ENCODE measurements around the gene DNHD1. TPM values are rescaled to one million over a fixed set of nuclear protein-coding genes. Genes with fewer than 3 reads are reported as not detected.
"Not testable (repeated sequence)": the region's sequence is repeated elsewhere in the genome, so short reads cannot be mapped to it uniquely, and the experiment has no call there.

DNHD1 gene
- total RNA-seq, 1 donor from 2014 or later = 22.8 TPM

DNA sequence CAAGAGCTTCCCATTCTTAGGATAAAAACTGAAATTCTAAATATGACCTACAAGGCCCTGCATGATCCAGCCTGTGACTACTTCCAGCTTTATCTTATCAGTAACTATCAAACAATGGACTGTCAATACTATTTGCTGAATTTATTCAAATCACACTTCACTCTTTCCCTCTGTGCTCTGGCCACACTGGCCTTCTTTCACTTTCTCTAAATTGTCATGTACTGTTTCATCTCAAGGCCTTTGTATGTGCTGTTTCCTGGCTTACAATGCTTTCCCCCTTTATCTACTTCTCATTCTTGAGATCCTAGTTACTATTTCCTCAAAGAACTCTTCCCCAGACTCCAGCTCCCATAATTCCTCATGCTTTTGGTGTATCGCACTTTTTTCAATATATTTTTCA is 10.1 kb upstream of the DNHD1 start:
- H3K9me3 Mint-ChIP-seq = no peaks in the 10 kb centered on the region
- H3K27ac Mint-ChIP-seq = no peak overlapping the region
- no peaks in the 10 kb centered on the region for H3K27me3 Mint-ChIP-seq
- no peak for DNase-seq
- intact Hi-C loops (cut with micrococcal nuclease) = loop anchor here (5.0 kb wide), 1 partner anchor 35 kb away; no protein-coding TSS in a partner anchor
- peaks cover 31% of the 10 kb centered on the region for H3K36me3 Mint-ChIP-seq (ENCODE audit: low read depth)
- peaks cover 16% of the 10 kb centered on the region for H3K4me1 Mint-ChIP-seq
- H3K4me3 Mint-ChIP-seq = no peak overlapping the region

DNA sequence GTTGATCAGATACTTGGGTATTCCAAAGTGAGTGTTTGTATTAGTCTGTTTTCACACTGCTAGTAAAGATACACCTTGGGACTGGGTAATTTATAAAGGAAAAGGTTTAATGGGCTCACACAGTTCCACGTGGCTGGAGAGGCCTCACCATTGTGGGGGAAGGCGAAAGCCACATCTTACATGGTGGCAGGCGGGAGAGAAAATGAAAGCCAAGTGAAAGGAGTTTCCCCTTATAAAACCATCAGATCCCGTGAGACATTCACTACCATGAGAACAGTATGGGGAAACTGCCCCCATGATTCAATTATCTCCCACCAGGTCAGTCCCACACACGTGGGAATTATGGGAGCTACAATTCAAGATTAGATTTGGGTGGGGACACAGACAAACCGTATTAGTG is 8.7 kb upstream of the DNHD1 start:
- no peaks in the 10 kb centered on the region for H3K9me3 Mint-ChIP-seq
- H3K36me3 Mint-ChIP-seq (ENCODE audit: low read depth) = peaks cover 20% of the 10 kb centered on the region
- H3K27ac Mint-ChIP-seq = no peak overlapping the region
- peaks cover 5% of the 10 kb centered on the region for H3K4me1 Mint-ChIP-seq
- no peak for DNase-seq
- intact Hi-C loops (cut with micrococcal nuclease) = loop anchor here (5.0 kb wide), 1 partner anchor 34 kb away; no protein-coding TSS in a partner anchor
- H3K27me3 Mint-ChIP-seq = no peaks in the 10 kb centered on the region
- H3K4me3 Mint-ChIP-seq = no peak overlapping the region

DNA sequence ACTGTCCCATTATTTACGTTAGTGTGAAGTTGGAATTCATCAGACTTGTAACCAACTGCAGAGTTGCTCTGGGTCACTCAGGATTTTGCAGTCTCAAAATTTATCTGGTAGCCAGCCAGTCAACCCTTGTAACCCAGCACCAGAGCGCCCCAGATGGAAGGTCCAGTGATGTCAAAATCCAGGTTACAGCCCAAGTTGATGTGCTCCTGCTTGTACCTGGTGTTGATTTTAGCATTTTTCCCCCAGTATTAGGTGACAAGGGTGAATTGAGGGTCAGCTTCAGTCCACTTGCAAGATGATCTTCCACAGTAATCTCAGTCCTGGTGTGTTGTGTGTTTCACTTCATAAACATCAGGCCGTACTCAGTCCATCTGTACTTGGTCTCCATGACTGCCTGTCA is 8.3 kb upstream of the DNHD1 start:
- no peak overlapping the region for H3K27ac Mint-ChIP-seq
- no peaks in the 10 kb centered on the region for H3K9me3 Mint-ChIP-seq
- H3K4me1 Mint-ChIP-seq = peaks cover 2% of the 10 kb centered on the region
- H3K36me3 Mint-ChIP-seq (ENCODE audit: low read depth) = peaks cover 16% of the 10 kb centered on the region
- intact Hi-C loops (cut with micrococcal nuclease) = loop anchor here (5.0 kb wide), 1 partner anchor 33 kb away; no protein-coding TSS in a partner anchor
- no peaks in the 10 kb centered on the region for H3K27me3 Mint-ChIP-seq
- H3K4me3 Mint-ChIP-seq = no peak overlapping the region
- no peak for DNase-seq

DNA sequence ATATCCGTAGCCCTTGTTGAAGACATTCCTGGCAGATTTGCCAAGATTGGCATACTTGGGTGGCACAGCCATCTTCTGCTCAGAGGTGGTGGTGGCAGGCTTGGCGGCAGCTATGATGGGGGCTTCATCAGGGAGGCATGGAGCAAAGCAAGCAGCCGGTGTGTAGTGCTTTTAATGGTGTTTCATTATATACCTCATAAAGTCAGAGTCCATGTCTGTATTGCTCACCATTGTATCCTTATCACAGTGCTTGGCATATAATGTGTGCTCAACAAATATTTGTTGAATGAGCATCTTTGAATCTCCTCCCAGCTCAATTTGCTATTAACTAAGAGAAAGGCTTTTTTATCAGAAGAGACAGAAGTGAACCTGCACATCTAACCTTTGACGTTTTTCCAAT is 7.8 kb upstream of the DNHD1 start:
- intact Hi-C loops (cut with micrococcal nuclease) = loop anchor here (5.0 kb wide), 1 partner anchor 33 kb away; no protein-coding TSS in a partner anchor
- DNase-seq = no peak
- Mint-ChIP-seq H3K9me3 (no peaks in the 10 kb centered on the region), H3K36me3 (ENCODE audit: low read depth) (peaks cover 18% of the 10 kb centered on the region), H3K27ac (no peak overlapping the region), H3K4me3 (no peak overlapping the region), H3K27me3 (no peaks in the 10 kb centered on the region), H3K4me1 (peaks cover 2% of the 10 kb centered on the region)

DNA sequence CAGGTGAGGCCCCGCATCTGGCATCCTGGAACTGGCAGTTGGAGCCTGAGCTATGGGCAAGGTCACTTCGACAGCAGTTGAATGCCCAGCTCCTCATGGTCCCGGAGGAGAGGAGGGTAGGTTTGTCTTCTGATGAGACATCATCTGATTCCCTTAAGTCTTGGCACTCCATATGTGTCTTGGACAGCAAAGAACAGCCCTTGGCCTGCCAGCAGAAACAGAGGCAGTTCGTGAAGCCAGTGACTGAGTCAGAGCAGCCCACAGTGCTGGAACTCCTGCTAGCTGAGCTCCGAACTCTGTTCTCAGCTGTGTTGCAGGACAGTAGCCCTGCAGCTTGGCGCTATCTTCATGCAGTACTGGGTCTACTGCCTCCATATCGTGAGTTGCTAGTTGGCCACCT is 1.0 kb downstream of the DNHD1 start:
- DNase-seq = no peak
- intact Hi-C loops (cut with micrococcal nuclease) = no loop called here
- Mint-ChIP-seq H3K27ac (no peak overlapping the region), H3K36me3 (ENCODE audit: low read depth) (peaks cover 28% of the 10 kb centered on the region), H3K9me3 (no peaks in the 10 kb centered on the region), H3K27me3 (no peaks in the 10 kb centered on the region), H3K4me3 (no peak overlapping the region), H3K4me1 (peaks cover 7% of the 10 kb centered on the region)

DNA sequence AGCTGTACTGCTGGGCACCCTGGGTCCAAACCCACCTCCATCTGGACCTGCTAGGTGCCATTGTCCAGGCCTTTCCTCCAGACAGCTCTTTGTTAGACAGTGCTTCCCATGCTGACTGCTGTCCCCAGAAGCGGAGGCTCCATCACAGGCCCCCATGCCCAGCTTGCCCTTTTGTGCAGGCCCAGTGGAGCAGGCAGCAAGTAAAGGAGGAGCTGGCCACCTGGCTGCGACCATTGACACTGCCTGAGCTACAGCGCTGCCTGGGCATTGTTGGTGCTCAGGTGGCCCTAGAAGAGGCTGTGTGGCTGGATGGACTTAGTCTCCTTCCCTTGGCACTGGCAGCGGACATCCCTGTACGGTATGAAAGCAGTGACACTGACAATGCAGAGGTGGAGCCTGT is 1.5 kb downstream of the DNHD1 start:
- intact Hi-C loops (cut with micrococcal nuclease) = no loop called here
- peaks cover 7% of the 10 kb centered on the region for H3K4me1 Mint-ChIP-seq
- H3K4me3 Mint-ChIP-seq = no peak overlapping the region
- no peak overlapping the region for H3K27ac Mint-ChIP-seq
- H3K9me3 Mint-ChIP-seq = no peaks in the 10 kb centered on the region
- H3K27me3 Mint-ChIP-seq = no peaks in the 10 kb centered on the region
- H3K36me3 Mint-ChIP-seq (ENCODE audit: low read depth) = peaks cover 30% of the 10 kb centered on the region
- no peak for DNase-seq

DNA sequence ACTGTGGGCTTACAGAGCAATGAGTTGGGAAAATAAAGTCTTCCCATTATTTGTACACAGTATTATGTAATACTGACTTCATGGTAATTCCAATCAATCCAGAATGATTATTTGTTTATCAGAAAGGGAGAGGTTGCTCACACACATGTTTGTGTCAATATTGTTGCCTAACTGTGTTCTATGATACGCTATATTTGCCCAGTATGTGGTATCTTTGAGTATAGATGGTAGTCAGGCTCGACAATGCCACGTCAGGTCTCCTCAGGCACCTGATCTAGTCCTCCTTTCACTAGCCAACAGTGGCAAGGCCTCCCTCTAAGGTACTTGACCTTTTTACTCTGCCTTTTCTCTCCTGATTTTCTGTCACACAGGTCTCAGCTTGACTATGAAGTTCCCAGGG is 5.3 kb downstream of the DNHD1 start:
- no peak for DNase-seq
- Mint-ChIP-seq H3K9me3 (no peaks in the 10 kb centered on the region), H3K36me3 (ENCODE audit: low read depth) (peaks cover 30% of the 10 kb centered on the region), H3K4me1 (peaks cover 6% of the 10 kb centered on the region), H3K27ac (no peak overlapping the region), H3K4me3 (no peak overlapping the region), H3K27me3 (no peaks in the 10 kb centered on the region)
- intact Hi-C loops (cut with micrococcal nuclease) = no loop called here

DNA sequence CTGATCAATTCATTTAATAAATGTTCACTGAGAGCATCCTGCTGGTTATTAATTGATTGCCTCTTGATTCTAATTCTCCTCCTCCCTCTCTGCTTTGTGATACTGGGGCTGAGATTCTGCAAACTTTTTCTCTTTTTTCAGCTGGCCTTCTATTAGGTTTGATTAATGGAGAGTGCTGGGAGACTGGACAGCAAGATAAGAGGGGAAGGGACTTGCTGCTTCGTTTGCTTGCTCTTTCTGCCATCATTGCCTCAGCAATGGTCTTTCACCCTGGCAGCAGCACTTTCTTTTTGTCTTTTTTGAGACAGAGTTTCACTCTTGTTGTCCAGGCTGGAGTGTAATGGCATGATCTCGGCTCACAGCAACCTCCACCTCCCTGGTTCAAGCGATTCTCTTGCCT is 7.1 kb downstream of the DNHD1 start:
- no peak overlapping the region for H3K4me3 Mint-ChIP-seq
- peaks cover 26% of the 10 kb centered on the region for H3K36me3 Mint-ChIP-seq (ENCODE audit: low read depth)
- no peak overlapping the region for H3K27ac Mint-ChIP-seq
- DNase-seq = no peak
- H3K4me1 Mint-ChIP-seq = peaks cover 6% of the 10 kb centered on the region
- H3K9me3 Mint-ChIP-seq = no peaks in the 10 kb centered on the region
- intact Hi-C loops (cut with micrococcal nuclease) = no loop called here
- H3K27me3 Mint-ChIP-seq = no peaks in the 10 kb centered on the region

DNA sequence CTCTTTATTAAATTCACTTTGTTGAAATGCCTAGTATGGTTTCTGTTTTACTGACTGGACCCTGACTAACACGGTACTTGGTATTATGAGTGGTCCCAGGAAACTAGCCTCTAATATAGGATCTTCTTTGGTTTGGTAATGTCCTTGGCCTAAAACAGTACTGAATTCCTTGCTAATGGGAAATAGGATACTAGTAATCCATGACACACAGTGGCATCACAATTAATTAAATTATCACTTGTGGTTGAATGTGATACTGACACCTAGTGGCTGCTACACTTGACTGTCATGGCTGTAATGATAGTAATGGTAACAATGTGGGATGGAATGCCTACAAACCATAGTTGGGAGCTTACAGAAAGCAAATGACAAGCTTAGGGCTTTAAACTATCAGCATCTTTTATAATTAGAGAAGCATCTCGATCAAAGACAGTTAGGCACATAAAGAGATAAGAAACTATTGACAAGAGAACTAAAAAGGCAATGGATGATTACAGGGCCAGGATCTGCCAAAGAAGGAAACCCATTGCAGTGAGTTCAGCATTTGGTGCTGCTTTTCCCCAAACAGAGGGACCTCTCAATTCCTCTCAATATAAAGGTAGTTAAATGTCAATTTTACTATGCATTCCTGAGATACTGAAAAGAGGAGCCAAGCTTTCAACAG is 8.6 kb downstream of the DNHD1 start:
- Mint-ChIP-seq H3K4me3 (no peak overlapping the region), H3K27ac (no peak overlapping the region), H3K27me3 (no peaks in the 10 kb centered on the region), H3K9me3 (no peaks in the 10 kb centered on the region), H3K4me1 (peaks cover 6% of the 10 kb centered on the region), H3K36me3 (ENCODE audit: low read depth) (peaks cover 26% of the 10 kb centered on the region)
- intact Hi-C loops (cut with micrococcal nuclease) = loop anchor here (1.0 kb wide), 1 partner anchor 126 kb away; no protein-coding TSS in a partner anchor
- peak; percentile 70 for DNase-seq

DNA sequence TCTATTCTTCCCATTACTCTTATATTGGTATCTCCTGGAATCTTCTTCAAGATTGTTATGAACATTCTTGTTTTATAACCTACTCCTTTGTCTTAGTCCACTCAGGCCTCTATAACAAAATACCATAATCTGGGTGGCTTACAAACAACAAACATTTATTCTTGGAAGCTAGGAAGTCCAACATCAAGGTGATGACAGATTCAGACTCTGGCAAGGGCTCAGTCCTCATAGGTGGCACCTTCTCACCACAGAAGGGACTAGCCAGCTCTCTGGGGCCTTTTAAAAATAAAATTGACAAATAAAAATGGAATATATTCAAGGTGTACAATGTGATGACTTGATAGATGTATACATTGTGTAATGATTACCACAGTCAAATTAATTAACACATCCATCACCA is 19.8 kb downstream of the DNHD1 start:
- intact Hi-C loops (cut with micrococcal nuclease) = no loop called here
- Mint-ChIP-seq H3K36me3 (ENCODE audit: low read depth) (peaks cover 53% of the 10 kb centered on the region), H3K27me3 (no peaks in the 10 kb centered on the region), H3K4me3 (no peak overlapping the region), H3K4me1 (no peaks in the 10 kb centered on the region), H3K27ac (no peak overlapping the region), H3K9me3 (no peaks in the 10 kb centered on the region)
- DNase-seq = no peak

DNA sequence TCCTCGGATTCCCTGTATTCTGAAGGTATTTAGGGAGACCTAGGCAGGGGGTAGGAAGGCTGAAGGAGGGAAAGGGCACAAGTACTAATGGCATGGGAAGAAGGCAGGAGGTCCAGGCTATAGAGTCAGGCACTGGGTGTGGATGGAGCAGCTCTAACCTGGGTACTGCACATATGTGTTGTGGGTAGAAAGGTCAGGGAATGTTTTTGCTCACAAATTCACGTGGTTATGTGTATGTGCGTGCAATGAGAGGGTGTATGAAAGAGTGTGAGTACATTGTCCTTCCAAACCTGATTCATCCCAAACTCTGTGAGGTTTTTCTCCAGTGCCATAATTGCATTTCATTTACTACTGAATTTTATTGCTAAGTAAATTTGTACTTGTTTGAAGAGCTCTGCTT is 23.2 kb downstream of the DNHD1 start:
- H3K9me3 Mint-ChIP-seq = no peaks in the 10 kb centered on the region
- no peak overlapping the region for H3K4me3 Mint-ChIP-seq
- no peaks in the 10 kb centered on the region for H3K27me3 Mint-ChIP-seq
- H3K4me1 Mint-ChIP-seq = peaks cover 14% of the 10 kb centered on the region
- no peak for DNase-seq
- H3K36me3 Mint-ChIP-seq (ENCODE audit: low read depth) = peaks cover 51% of the 10 kb centered on the region
- intact Hi-C loops (cut with micrococcal nuclease) = loop anchor here (5.0 kb wide), 1 partner anchor 33 kb away; no protein-coding TSS in a partner anchor
- H3K27ac Mint-ChIP-seq = no peak overlapping the region

DNA sequence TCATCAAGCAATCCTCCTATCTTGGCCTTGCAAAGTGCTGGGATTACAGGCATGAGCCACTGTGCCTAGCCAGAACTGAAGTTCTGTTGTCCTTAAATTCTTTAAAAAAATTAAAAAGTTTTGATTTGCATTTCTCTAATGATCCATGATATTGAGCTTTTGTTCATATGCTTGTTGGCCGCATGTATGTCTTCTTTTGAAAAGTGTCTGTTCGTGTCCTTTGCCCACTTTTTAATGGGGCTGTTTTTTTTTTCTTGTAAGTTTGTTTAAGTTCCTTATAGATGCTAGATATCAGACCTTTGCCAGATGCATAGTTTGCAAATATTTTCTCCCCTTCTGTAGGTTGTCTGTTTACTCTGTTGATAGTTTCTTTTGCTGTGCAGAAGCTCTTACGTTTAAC is 24.9 kb downstream of the DNHD1 start:
- not testable (repeated sequence) for H3K9me3 Mint-ChIP-seq, DNase-seq, H3K27ac Mint-ChIP-seq, H3K4me3 Mint-ChIP-seq, H3K27me3 Mint-ChIP-seq
- Mint-ChIP-seq H3K4me1 (peaks cover 27% of the 10 kb centered on the region), H3K36me3 (ENCODE audit: low read depth) (peaks cover 45% of the 10 kb centered on the region)
- intact Hi-C loops (cut with micrococcal nuclease) = loop anchor here (5.0 kb wide), 1 partner anchor 35 kb away; no protein-coding TSS in a partner anchor

DNA sequence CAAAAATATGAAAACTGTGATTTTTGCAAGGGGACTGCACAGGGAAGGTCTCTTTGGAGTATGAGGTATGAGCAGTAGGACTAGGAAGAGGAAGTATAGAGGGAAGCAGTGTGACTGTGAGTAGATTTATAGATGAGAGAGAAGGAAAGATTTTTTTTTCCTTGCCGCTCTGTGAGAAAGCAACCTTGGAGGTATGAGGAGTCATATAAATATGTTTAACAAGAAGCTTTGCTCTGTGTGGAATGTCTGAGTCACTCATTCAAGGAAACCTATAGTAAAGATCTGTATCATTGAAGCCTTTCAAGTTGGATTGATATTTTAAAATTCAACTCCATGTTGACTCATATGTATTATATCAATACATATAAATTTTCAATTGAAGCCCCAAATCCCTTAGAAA is 26.2 kb downstream of the DNHD1 start:
- no peaks in the 10 kb centered on the region for H3K9me3 Mint-ChIP-seq
- no peak overlapping the region for H3K4me3 Mint-ChIP-seq
- intact Hi-C loops (cut with micrococcal nuclease) = loop anchor here (5.0 kb wide), 1 partner anchor 36 kb away; no protein-coding TSS in a partner anchor
- no peaks in the 10 kb centered on the region for H3K27me3 Mint-ChIP-seq
- DNase-seq = no peak
- H3K36me3 Mint-ChIP-seq (ENCODE audit: low read depth) = peaks cover 50% of the 10 kb centered on the region
- H3K4me1 Mint-ChIP-seq = peaks cover 33% of the 10 kb centered on the region
- H3K27ac Mint-ChIP-seq = peak overlapping the region; percentile 14

DNA sequence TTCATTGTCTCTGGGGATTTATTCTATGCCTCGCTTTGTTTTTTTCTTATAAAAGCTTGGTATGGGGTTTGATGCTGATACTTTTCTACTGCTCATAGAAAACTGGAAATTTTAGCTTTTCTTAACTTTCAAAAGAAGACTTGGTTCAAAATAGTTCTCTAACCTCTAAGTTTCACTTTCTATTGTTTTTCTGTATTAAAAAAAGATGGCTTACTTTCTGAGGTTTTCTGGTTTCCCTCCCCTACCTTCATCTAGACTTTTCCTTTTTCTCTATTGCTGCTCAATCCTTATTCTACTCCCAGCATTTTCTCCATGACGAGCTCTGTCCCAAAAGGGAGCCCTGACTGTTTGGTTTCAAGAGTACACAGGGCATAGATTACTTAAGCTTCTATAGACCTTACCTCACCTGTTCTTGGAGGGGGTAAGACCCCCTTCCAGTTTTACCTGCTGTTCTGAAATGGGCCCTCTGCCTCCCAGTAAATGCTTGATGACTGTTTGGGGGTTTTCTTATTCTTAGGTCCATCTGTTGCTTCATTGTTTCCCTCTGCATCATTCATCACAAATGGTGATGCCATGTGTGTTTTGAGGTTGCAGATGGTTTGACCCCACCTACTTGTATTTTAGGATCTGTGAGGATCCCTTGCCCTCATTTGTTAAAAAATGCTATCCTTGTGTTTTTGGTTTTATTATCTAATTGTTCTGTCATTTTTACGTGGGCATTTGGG is 29.5 kb downstream of the DNHD1 start:
- intact Hi-C loops (cut with micrococcal nuclease) = loop anchor here (2.0 kb wide), 1 partner anchor 80 kb away; no protein-coding TSS in a partner anchor
- peak overlapping the region; percentile 80 for H3K27ac Mint-ChIP-seq
- H3K4me1 Mint-ChIP-seq = peaks cover 35% of the 10 kb centered on the region
- DNase-seq = no peak
- H3K4me3 Mint-ChIP-seq = peak overlapping the region; percentile 62
- peaks cover 30% of the 10 kb centered on the region for H3K36me3 Mint-ChIP-seq (ENCODE audit: low read depth)
- H3K9me3 Mint-ChIP-seq = no peaks in the 10 kb centered on the region
- no peaks in the 10 kb centered on the region for H3K27me3 Mint-ChIP-seq

All from activated CD4-positive, alpha-beta T cell treated with anti-CD3 and anti-CD28 coated beads, Interleukin-2, amount 10 ng/mL, durations not matched to agents 24 days and 14 days (primary cell).